Neutrophil (primary cell): Measurements from ENCODE around the gene CFAP410.
"Not testable (repeated sequence)": the region's sequence is repeated elsewhere in the genome, so short reads cannot be mapped to it uniquely, and the experiment has no call there.

Experiments used
- H3K27ac ChIP-seq: fragments of 200-600 bp; sonication (generic); 2 replicates; pipeline ENCODE4 v1.5.1; 2016; ENCODE audit warnings: mild to moderate bottlenecking, moderate library complexity
- H3K27me3 ChIP-seq: fragments of 200-600 bp; sonication (generic); 2 replicates; pipeline ENCODE4 v1.6.0; 2016; ENCODE audit warnings: mild to moderate bottlenecking
- H3K36me3 ChIP-seq: fragments of 200-600 bp; sonication (generic); 2 replicates; pipeline ENCODE4 v1.5.1; 2017
- H3K4me1 ChIP-seq, 2 experiments: fragments of 200-600 bp in 1 of 2; sonication (generic) in 1 of 2; 1 replicate in 1 of 2; 2 replicates in 1 of 2; pipeline versions ENCODE4 v1.5.1 to v1.6.1; 2013 to 2016; ENCODE audit warnings: low read depth in 1 of 2, low read length in 1 of 2, mild to moderate bottlenecking in 1 of 2, moderate library complexity in 1 of 2; ENCODE audit not compliant: control insufficient read depth in 1 of 2, insufficient read depth in 1 of 2
- H3K4me3 ChIP-seq, 2 experiments: fragments of 200-600 bp in 1 of 2; sonication (generic) in 1 of 2; 1 replicate in 1 of 2; 2 replicates in 1 of 2; pipeline ENCODE4 v1.5.1; 2013 to 2016; ENCODE audit warnings: low read depth in 1 of 2, low read length in 1 of 2, mild to moderate bottlenecking in 1 of 2, moderate library complexity in 1 of 2
- H3K9me3 ChIP-seq: fragments of 200-600 bp; sonication (generic); 2 replicates; pipeline ENCODE4 v1.5.1; 2016
- CTCF ChIP-seq: fragments of 200-600 bp; sonication (generic); IDR thresholded peaks from 2 replicates; pipeline ENCODE4 v1.5.1; 2016; ENCODE audit warnings: antibody characterized with exemption

CFAP410 gene

GRCh38 chr21:44366586-44367211 lies 27.5 kb upstream of the CFAP410 start:
- TF ChIP-seq CTCF: no peak
- no peaks in the 10 kb centered on the region for H3K27me3 ChIP-seq
- H3K4me3 ChIP-seq: no peak overlapping the region
- H3K9me3 ChIP-seq: no peaks in the 10 kb centered on the region
- H3K4me1 ChIP-seq: peaks cover 31 to 34% of the 10 kb centered on the region in 2 experiments
- H3K27ac ChIP-seq: no peak overlapping the region
- H3K36me3 ChIP-seq: peaks cover 44% of the 10 kb centered on the region

- H3K27me3 ChIP-seq: no peaks in the 10 kb centered on the region
- H3K27ac ChIP-seq: no peak overlapping the region
- no peaks in the 10 kb centered on the region for H3K9me3 ChIP-seq
- H3K4me1 ChIP-seq: peaks cover 37 to 41% of the 10 kb centered on the region in 2 experiments
- no peak for TF ChIP-seq CTCF
- peaks cover 41% of the 10 kb centered on the region for H3K36me3 ChIP-seq
- no peak overlapping the region for H3K4me3 ChIP-seq
These were observed 26.9 kb upstream of the CFAP410 start for GRCh38 chr21:44365967-44366585.

DNA sequence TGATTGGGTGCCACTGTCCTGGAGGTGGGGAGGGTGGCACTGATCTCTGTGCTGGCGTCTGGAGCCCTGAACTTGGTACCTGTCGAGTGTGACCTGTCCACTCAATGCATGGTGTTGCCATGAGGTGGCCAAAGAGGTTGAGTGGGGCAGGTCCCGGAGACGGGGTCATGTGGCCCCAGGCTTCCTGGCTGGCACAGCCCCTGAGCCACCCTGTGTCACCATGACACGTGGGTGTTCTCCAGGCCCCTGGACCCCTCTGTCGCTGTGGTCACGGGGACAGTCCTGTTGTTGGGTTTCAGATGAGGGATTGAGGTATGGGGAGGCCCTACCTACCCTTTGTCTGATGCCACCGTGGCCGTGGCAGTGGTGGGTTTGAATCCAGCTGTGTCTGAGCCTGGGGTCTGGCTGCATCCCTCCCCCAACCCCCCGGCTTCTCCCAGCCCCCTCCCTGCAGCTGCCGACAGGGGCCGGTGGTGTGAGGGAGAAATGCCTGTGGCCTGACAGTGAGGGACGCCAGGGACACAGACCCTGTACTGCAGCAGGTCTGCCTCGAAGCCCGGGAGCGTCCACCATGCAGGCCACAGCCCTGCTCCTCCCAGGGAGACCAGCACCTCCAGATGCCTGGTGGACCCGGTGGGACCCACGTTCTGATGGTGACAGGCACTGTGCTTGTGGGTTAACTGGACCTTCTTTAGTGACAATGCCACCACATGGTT lies 26.2 kb upstream of the CFAP410 start:
- Histone ChIP-seq H3K27ac (no peak overlapping the region), H3K36me3 (peaks cover 34% of the 10 kb centered on the region), H3K9me3 (no peaks in the 10 kb centered on the region), H3K4me3 (no peak overlapping the region), H3K4me1 (peaks cover 44 to 46% of the 10 kb centered on the region in 2 experiments), H3K27me3 (no peaks in the 10 kb centered on the region)
- TF ChIP-seq CTCF: no peak

DNA sequence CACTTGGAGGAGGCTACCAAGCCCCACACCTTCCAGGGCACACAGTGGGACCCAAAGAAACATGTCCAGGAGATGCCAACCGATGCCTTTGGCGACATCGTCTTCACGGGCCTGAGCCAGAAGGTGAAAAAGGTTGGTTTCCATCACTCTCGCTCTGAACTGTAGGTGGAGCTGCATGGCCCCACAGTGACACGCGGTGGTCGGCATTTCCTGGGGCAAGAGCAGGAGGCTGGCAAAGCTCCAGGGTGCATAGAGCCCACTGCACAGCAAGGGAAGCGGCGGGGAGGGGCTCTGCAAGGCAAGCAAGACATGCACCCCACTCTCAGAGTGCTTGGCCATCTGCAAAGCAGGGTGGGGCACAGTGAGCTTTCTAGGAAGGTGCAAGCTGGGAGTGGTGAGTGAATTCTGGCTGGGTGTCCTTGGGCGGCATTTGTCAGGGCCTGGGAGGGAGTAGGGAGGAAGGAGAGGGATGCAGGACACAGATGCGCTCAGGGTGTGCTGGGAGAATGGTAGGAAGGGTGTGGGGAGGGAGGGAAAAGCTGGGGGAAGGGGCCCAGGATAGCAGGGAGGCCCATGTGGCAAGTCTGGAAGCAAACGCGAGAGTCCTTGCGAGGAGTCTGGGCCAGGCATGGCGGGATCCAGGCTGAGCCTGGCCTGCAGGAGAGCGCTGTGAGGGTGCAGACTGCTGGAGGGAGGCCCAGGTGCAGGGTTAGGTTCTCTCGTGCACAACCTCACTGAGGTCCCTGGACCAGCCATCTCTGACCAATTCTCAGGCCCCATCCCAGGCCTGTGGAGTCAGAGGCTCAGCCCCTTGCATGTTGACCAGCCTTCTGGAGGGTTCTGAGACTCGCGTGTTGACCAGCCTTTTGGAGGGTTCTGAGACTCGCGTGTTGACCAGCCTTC lies 25.2 kb upstream of the CFAP410 start:
- Histone ChIP-seq H3K27ac (peak overlapping the region; percentile 48), H3K9me3 (no peaks in the 10 kb centered on the region), H3K36me3 (peaks cover 33% of the 10 kb centered on the region), H3K4me1 (peaks cover 49 to 50% of the 10 kb centered on the region in 2 experiments), H3K27me3 (no peaks in the 10 kb centered on the region), H3K4me3 (no peak overlapping the region)
- TF ChIP-seq CTCF: no peak

DNA sequence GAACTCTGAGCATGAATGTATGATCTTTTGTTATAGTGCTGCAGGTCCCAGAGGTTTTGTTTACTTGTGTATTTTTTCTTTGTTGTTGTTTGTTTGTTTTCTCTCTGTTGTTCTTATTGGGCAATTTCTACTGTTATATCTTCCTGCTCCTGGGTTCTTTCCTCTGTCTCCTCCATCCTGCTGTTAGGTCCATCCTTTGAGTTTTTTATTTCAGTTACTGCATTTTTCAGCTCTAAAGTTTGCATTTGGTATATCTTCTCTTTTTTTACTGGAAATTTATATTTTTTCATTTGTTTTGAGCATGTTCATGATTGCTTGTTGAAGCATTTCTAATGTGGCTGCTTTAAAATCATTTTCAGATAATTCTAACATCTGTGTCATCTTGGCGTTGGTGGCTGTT lies 24.1 kb upstream of the CFAP410 start:
- Histone ChIP-seq H3K4me1 (peaks cover 51 to 55% of the 10 kb centered on the region in 2 experiments), H3K27ac (peak overlapping the region; percentile 94), H3K36me3 (peaks cover 33% of the 10 kb centered on the region), H3K27me3 (no peaks in the 10 kb centered on the region), H3K9me3 (no peaks in the 10 kb centered on the region), H3K4me3 (no peak overlapping the region)
- TF ChIP-seq CTCF: no peak

DNA sequence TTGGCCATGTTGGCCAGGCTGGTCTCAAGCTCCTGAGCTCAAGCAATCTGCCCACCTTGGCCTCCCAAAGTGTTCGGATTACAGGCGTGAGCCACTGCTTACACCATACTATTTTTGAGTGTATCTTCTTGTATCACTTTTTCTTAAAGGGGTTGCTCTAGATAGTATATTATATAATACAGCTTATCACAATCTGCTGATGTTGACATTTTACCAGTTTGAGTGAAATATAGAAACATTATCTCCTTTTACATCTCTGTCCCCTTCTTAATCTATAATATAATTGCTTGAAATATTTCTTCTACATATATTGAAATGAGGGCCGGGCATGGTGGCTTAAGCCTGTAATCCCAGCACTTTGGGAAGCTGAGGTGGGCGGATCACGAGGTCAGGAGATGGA lies 22.7 kb upstream of the CFAP410 start:
- Histone ChIP-seq H3K27ac (peak overlapping the region; percentile 94), H3K36me3 (peaks cover 38% of the 10 kb centered on the region), H3K4me1 (peaks cover 58 to 59% of the 10 kb centered on the region in 2 experiments)
- H3K27me3 ChIP-seq, H3K9me3 ChIP-seq, H3K4me3 ChIP-seq: not testable (repeated sequence)
